Measurements from ENCODE around the gene RAB1A.

RAB1A gene

GRCh38 chr2:65057391-65058052 is 72.4 kb downstream of the RAB1A start:
- no peak for DNase-seq

GRCh38 chr2:65057054-65057375 is 72.9 kb downstream of the RAB1A start:
- no peak for DNase-seq

GRCh38 chr2:65056215-65057053 is 73.5 kb downstream of the RAB1A start, which contains the start of gene CEP68:
CEP68 (plus strand) TSS chr2:65056416; CDS start chr2:65069445, 13,029 bp downstream.
- peak; percentile 92 for DNase-seq

GRCh38 chr2:65055422-65056214 is 74.3 kb downstream of the RAB1A start:
- peak; percentile 39 for DNase-seq

GRCh38 chr2:65054749-65055421 is 75.0 kb downstream of the RAB1A start:
- DNase-seq = no peak

- no peak for DNase-seq
These were observed 76.7 kb downstream of the RAB1A start for GRCh38 chr2:65053199-65053598.

- no peak for DNase-seq
These were observed 79.0 kb downstream of the RAB1A start for GRCh38 chr2:65050931-65051330.

GRCh38 chr2:65049010-65049639 is 80.8 kb downstream of the RAB1A start:
- DNase-seq = no peak

GRCh38 chr2:65046633-65047407 is 83.1 kb downstream of the RAB1A start:
- DNase-seq = no peak

- peak; percentile 83 for DNase-seq
These were observed 84.3 kb downstream of the RAB1A start for GRCh38 chr2:65045651-65046050.

GRCh38 chr2:65044097-65044735 is 85.7 kb downstream of the RAB1A start:
- DNase-seq = no peak

GRCh38 chr2:65043001-65043400 is 86.9 kb downstream of the RAB1A start:
- DNase-seq = no peak

- DNase-seq = peak; percentile 40
These were observed 89.3 kb downstream of the RAB1A start for GRCh38 chr2:65040400-65041261.

GRCh38 chr2:65039640-65040039 is 90.3 kb downstream of the RAB1A start:
- no peak for DNase-seq

- no peak for DNase-seq
These were observed 92.7 kb downstream of the RAB1A start for GRCh38 chr2:65037178-65037577.

Measured in T1000 (cell line).